ENCODE measurements around the gene RAE1.

DNA sequence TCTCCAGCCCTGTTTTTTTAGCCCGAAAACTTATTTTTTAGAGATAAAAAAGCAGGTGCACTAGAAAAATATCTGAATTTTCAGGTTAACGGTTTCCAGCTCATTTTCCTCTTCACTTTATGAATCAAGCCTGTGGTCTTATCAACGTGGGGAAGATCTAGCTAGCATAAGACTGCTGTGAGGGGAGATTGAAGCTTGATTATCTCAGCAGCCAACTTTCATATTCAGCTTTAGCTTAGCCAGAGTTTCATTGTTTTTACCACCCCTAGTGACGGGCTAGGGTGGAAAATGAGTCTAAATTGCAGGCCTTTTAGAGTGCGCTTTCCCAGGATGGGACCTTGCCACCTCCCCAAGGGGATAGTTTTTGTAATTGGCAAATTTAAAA is 28.2 kb downstream of the RAE1 start:
- no peak for TF ChIP-seq EGR1 (IDR thresholded peaks at IDR 0.05)
- no peak for TF ChIP-seq RAD21 (IDR thresholded peaks at IDR 0.05; ENCODE audit: low read depth)
- no peak for TF ChIP-seq TAF1 (IDR thresholded peaks at IDR 0.05; ENCODE audit: low read depth)
- TF ChIP-seq FOXM1 (IDR thresholded peaks at IDR 0.05; ENCODE audit: borderline replicate concordance, low read depth): no peak
- TF ChIP-seq TEAD4 (IDR thresholded peaks at IDR 0.05): no peak
- TF ChIP-seq, protein P1, sequence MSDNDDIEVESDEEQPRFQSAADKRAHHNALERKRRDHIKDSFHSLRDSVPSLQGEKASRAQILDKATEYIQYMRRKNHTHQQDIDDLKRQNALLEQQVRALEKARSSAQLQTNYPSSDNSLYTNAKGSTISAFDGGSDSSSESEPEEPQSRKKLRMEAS (IDR thresholded peaks at IDR 0.05): no peak
- no peak for TF ChIP-seq CEBPB (IDR thresholded peaks at IDR 0.05)
- no peak for TF ChIP-seq NFIC (IDR thresholded peaks at IDR 0.05)
- no peak for TF ChIP-seq EP300 (IDR thresholded peaks at IDR 0.05; ENCODE audit: borderline replicate concordance)
- TF ChIP-seq, protein P2, sequence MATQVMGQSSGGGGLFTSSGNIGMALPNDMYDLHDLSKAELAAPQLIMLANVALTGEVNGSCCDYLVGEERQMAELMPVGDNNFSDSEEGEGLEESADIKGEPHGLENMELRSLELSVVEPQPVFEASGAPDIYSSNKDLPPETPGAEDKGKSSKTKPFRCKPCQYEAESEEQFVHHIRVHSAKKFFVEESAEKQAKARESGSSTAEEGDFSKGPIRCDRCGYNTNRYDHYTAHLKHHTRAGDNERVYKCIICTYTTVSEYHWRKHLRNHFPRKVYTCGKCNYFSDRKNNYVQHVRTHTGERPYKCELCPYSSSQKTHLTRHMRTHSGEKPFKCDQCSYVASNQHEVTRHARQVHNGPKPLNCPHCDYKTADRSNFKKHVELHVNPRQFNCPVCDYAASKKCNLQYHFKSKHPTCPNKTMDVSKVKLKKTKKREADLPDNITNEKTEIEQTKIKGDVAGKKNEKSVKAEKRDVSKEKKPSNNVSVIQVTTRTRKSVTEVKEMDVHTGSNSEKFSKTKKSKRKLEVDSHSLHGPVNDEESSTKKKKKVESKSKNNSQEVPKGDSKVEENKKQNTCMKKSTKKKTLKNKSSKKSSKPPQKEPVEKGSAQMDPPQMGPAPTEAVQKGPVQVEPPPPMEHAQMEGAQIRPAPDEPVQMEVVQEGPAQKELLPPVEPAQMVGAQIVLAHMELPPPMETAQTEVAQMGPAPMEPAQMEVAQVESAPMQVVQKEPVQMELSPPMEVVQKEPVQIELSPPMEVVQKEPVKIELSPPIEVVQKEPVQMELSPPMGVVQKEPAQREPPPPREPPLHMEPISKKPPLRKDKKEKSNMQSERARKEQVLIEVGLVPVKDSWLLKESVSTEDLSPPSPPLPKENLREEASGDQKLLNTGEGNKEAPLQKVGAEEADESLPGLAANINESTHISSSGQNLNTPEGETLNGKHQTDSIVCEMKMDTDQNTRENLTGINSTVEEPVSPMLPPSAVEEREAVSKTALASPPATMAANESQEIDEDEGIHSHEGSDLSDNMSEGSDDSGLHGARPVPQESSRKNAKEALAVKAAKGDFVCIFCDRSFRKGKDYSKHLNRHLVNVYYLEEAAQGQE (IDR thresholded peaks at IDR 0.05; ENCODE audit: low read depth): no peak
